GM21423 (cell line): ENCODE results near the gene ZNF677.
"Not testable (repeated sequence)": the region's sequence is repeated elsewhere in the genome, so short reads cannot be mapped to it uniquely, and the experiment has no call there.

Experiments used
- ATAC-seq: cut with Tn5 transposase; IDR thresholded peaks from one replicate; pipeline ENCODE4 v1.9.1; 2021; ENCODE audit warnings: mild to moderate bottlenecking, moderate library complexity; ENCODE audit not compliant: unreplicated experiment

The ZNF677 gene

GRCh38 chr19:53254411-53255341 is at the start of gene ZNF677:
ZNF677 (minus strand) TSS chr19:53254873; CDS start chr19:53251550, 3,323 bp downstream.
- no peak for ATAC-seq

GRCh38 chr19:53301341-53301740 is 46.7 kb upstream of the ZNF677 start:
- ATAC-seq = not testable (repeated sequence)

- no peak for ATAC-seq
Measured at GRCh38 chr19:53294786-53295441, 40.2 kb upstream of the ZNF677 start.

DNA sequence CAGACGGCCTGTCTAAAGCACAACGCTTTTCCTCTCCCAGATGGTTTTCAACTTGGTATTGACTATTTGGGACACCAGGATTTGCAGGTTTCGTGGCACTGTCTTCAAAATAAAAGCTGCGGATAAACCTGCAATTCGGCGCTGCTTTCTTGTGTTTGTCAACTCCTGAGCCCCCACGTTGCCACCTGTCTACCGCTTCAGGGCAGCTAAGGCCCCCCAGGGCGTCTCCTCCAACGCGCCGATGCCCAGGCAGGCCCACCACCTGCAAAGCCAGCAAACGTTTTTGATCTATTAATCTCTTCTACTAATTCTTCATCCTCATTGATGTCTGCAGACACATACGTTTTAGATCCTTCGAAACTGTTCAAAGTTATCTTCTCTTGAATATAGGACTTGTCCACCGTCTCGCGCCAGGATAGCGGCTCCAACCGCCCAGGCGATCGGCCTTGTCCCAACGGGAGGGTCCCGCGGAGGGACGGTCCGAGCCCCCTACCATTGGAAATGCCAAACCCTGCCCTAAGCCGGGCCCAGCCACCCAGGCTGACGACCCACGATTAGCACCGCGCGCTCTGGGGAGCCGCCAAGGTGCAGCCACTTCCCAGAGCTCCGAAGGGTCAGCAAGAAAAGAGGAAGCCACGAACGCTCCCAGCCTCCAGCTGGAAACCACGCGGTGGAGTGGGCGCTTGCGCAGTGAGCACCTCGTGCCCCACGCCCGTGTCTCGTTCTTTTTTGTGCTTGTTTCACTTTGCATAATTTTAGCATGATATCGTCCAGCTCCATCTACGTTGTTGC is 36.3 kb upstream of the ZNF677 start:
- ATAC-seq = no peak

DNA sequence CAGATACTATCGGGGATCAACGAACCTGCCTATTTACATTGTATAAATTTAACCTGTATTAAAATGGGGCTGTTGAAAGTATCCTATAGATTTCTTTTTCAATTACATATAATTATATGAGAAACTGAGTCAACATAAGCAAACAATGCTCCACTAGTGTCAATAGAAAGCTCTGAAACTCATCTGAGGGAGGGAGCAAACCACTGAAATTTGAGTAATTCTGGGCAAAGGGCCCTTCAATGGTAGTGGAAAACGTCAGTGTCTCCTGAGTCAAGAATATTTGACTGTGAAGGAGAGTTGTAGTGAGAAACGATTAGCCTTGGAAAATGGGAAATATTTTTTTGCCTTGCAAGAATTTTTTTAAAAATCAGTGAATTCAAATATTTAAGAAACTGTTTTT is 30.4 kb upstream of the ZNF677 start:
- ATAC-seq = no peak

GRCh38 chr19:53281947-53282346 is 27.3 kb upstream of the ZNF677 start:
- not testable (repeated sequence) for ATAC-seq

GRCh38 chr19:53275480-53275879 is 20.8 kb upstream of the ZNF677 start:
- ATAC-seq = no peak

DNA sequence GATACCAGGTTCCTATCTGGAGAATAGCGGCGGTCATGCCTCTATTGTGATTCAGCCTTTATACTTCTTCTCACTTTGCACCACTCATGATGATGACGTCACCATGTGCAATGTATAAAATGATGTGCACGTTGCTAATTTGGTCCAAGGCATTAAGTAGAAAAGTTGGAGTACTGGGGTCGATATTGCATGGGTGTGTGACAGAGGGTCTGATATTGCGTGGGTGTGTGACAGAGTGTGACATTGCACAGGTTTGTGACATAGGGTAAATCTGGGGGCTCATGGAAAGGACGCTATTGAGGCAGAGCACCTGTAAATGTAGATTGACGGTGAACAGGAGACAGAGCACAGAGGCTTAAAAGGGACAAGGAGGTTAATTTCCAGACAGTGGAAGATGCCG is 17.4 kb upstream of the ZNF677 start:
- ATAC-seq = no peak

- not testable (repeated sequence) for ATAC-seq
Measured at GRCh38 chr19:53269861-53270260, 15.2 kb upstream of the ZNF677 start.

DNA sequence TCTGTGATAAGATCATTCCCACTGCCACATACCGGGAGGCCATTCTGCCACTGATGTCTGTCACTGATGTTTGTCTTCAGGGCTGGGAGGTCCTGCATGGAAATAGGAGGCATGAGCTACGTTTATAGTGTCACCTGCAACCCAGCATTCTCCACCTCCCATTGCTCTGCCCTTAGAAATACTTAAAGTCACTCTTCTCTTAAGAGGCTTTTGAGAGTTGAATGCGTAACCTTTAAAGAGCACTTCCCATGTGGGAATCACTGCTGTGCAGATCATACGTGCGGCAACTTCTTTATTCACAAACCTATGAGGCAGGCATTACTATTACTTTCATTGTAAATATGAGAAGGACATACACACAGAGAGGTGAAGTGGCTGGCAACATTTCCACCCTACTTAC is 12.9 kb upstream of the ZNF677 start, which contains the start of gene VN1R4:
VN1R4 (minus strand) TSS at position 101 of the 400 bp plus-strand sequence; CDS start at position 43, 58 bp downstream.
- not testable (repeated sequence) for ATAC-seq

DNA sequence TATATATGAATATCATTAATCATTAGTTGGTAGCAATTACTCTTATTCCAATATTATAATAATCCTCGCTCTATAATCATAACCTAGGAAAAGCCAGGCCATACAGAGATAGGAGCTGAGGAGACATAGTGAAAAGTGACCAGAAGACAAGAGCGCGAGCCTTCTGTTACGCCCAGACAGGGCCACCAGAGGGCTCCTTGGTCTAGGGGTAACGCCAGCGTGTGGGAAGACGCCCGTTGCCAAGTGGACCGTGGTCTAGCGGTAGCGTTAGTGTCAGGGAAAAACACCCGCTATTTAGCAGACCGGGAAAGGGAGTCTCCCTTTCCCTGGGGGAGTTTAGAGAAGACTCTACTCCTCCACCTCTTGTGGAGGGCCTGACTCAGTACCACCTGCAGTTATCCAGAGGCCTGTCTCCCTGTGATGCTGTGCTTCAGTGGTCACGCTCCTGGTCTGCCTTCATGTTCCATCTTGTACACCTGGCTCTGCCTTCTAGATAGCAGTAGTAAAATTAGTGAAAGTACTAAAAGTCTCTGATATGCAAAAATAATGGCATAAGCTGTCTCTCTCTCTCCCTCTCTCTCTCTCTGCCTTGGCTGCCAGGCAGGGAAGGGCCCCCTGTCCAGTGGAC is 3.2 kb upstream of the ZNF677 start, which contains the start of gene VN1R2:
VN1R2 (plus strand) TSS at position 578 of the 628 bp plus-strand sequence. CDS start 84 bp downstream, outside the sequence.
- not testable (repeated sequence) for ATAC-seq

GRCh38 chr19:53246498-53246897 is 8.2 kb downstream of the ZNF677 start:
- no peak for ATAC-seq

DNA sequence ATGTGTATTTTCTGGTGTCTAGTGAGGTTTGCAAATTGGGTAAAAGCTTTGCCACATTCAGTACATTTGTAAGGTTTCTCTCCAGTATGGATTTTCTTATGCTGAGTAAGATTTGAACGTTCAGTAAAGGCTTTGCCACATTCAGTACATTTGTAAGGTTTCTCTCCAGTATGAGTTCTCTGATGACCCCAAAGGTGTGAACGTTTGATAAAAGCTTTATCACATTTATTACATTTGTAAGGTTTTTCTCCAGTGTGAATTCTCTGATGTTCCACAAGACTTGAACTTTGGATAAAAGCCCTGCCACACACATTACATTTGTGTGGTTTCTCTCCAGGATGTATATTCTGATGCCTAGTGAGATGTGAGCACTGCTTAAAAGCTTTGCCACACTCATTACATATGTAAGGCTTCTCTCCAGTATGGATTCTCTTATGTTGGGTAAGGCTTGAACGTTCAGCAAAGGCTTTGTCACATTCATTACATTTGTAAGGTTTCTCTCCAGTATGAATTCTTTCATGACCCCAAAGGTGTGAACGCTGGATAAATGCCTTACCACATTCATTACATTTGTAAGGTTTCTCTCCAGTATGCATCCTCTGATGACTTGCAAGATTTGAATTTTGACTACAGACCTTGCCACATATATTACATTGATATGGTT is 17.4 kb downstream of the ZNF677 start:
- ATAC-seq = no peak

GRCh38 chr19:53224606-53225005 is 30.1 kb downstream of the ZNF677 start:
- no peak for ATAC-seq

- not testable (repeated sequence) for ATAC-seq
Measured at GRCh38 chr19:53222716-53223115, 32.0 kb downstream of the ZNF677 start.

DNA sequence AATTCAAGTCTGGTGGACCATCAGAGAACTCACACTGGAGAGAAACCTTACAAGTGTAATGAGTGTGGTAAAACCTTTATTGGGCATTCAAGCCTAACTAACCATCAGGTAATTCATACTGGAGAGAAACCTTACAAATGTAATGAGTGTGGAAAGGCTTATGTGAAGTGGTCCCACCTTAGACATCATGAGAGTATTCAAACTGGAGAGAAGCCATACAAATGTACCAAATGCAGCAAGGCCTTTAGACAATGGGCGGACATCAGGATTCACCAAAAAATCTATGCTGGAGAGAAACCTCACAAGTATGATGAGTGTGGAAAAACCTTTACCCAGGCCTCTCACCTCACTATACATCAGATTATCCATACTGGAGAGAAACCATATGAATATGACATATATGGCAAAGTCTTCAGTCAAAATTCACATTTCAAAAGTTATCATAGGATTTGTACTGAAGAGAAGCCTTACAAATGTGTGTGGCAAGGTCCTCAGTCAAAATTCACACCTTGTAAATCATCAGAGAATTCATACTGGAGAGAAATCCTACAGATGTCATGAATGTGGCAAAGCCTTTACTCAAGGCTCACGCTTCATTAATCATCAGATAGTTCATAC is 41.9 kb downstream of the ZNF677 start:
- ATAC-seq = no peak

DNA sequence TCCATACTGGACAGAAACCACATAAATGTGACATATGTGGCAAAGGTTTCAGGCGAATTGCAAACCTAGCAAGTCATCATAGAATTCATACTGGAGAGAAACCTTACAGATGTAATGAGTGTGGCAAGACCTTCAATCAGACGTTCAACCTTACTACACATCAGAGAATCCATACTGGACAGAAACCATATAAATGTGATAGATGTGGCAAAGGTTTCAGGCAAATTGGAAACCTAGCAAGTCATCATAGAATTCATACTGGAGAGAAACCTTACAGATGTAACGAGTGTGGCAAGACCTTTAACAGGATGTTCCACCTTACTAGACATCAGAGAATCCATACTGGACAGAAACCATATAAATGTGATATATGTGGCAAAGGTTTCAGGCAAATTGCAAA is 43.1 kb downstream of the ZNF677 start:
- not testable (repeated sequence) for ATAC-seq

- ATAC-seq = no peak
Measured at GRCh38 chr19:53196777-53197396, 57.8 kb downstream of the ZNF677 start.
